SK-N-SH (cell line): ENCODE measurements around the gene PRKAA2. TPM values are rescaled to one million over a fixed set of nuclear protein-coding genes. Genes with fewer than 3 reads are reported as not detected.

Experiments used
- CTCF ChIA-PET: fragments of 300-600, 350-600 bp; formaldehyde crosslinking; extraction: SDS; loops from one replicate; lab custom pipeline; 2021; lab: Yijun Ruan, JAX
- POLR2A ChIA-PET: fragments of 350-600 bp; sonication (Branson Sonifier 250); formaldehyde crosslinking; extraction: SDS; loops from one replicate; lab custom pipeline; 2020; ENCODE audit warnings: antibody characterized with exemption, inconsistent platforms; lab: Yijun Ruan, JAX
- DNase-seq: peaks from one replicate; pipeline ENCODE4 v3.0.0; 2012
- H2AFZ ChIP-seq: fragments of 200-600 bp; sonication (generic); 2 replicates; pipeline ENCODE4 v1.8.1; 2016; ENCODE audit warnings: antibody characterized with exemption, mild to moderate bottlenecking, low read depth
- H3F3A ChIP-seq: fragments of 200-600 bp; sonication (generic); replicated peaks from 2 replicates; pipeline ENCODE3; 2016; ENCODE audit warnings: antibody characterized with exemption, mild to moderate bottlenecking; ENCODE audit not compliant: insufficient read depth
- H3K27ac ChIP-seq, 2 experiments: fragments of 200-500 bp in 1 of 2; fragments of 200-600 bp in 1 of 2; sonication (Bioruptor generic) in 1 of 2; sonication (generic), shearing (Covaris generic) in 1 of 2; 2 replicates each; pipeline versions ENCODE4 v1.5.1 to v1.6.1; 2014 to 2016; ENCODE audit warnings: low read depth in 2 of 2, inconsistent platforms in 1 of 2, low read length in 1 of 2, mild to moderate bottlenecking in 1 of 2, mixed read lengths in 1 of 2
- H3K27me3 ChIP-seq: fragments of 200-600 bp; sonication (generic), shearing (Covaris generic); 2 replicates; pipeline ENCODE4 v1.6.1; 2016; ENCODE audit warnings: mixed run types; ENCODE audit not compliant: insufficient read depth
- H3K36me3 ChIP-seq, 2 experiments: fragments of 200-500 bp in 1 of 2; fragments of 200-600 bp in 1 of 2; sonication (Bioruptor generic) in 1 of 2; sonication (generic) in 1 of 2; replicated peaks in 1 of 2; 2 replicates each; pipeline versions ENCODE3 to v1.5.1; 2014 to 2016; ENCODE audit warnings: low read length in 1 of 2, mild to moderate bottlenecking in 1 of 2; ENCODE audit not compliant: insufficient read depth in 2 of 2, control insufficient read depth in 1 of 2
- H3K4me1 ChIP-seq, 2 experiments: fragments of 200-500 bp in 1 of 2; fragments of 200-600 bp in 1 of 2; sonication (Bioruptor generic) in 1 of 2; sonication (generic), shearing (Covaris generic) in 1 of 2; 2 replicates each; pipeline versions ENCODE4 v1.5.1 to v1.6.1; 2014 to 2016; ENCODE audit warnings: low read depth in 1 of 2, low read length in 1 of 2, mixed run types in 1 of 2; ENCODE audit not compliant: insufficient read depth in 2 of 2, control insufficient read depth in 1 of 2
- H3K4me2 ChIP-seq: fragments of 200-600 bp; sonication (generic), shearing (Covaris generic); 2 replicates; pipeline ENCODE4 v1.6.1; 2017; ENCODE audit warnings: mixed run types
- H3K4me3 ChIP-seq, 2 experiments: fragments of 200-500 bp in 1 of 2; fragments of 200-600 bp in 1 of 2; sonication (Bioruptor generic) in 1 of 2; sonication (generic), shearing (Covaris generic) in 1 of 2; 2 replicates each; pipeline versions ENCODE4 v1.5.1 to v1.8.1; 2014 to 2016; ENCODE audit warnings: low read depth in 2 of 2, inconsistent platforms in 1 of 2, low read length in 1 of 2, mild to moderate bottlenecking in 1 of 2, mixed read lengths in 1 of 2, moderate library complexity in 1 of 2
- H3K79me2 ChIP-seq: fragments of 200-600 bp; sonication (generic); 2 replicates; pipeline ENCODE4 v1.8.1; 2017; ENCODE audit warnings: mild to moderate bottlenecking; ENCODE audit not compliant: insufficient read depth
- H3K9ac ChIP-seq: fragments of 200-600 bp; sonication (generic); 2 replicates; pipeline ENCODE4 v1.6.1; 2017; ENCODE audit warnings: mixed run types
- H3K9me2 ChIP-seq: fragments of 200-600 bp; sonication (generic); 2 replicates; pipeline ENCODE4 v1.6.1; 2017; ENCODE audit warnings: mixed run types
- H3K9me3 ChIP-seq: fragments of 200-600 bp; sonication (generic); 2 replicates; pipeline ENCODE4 v1.6.1; 2017; ENCODE audit warnings: mixed run types, mild to moderate bottlenecking, moderate library complexity
- H4K20me1 ChIP-seq: fragments of 200-600 bp; sonication (generic); 2 replicates; pipeline ENCODE4 v1.6.1; 2017; ENCODE audit warnings: mild to moderate bottlenecking, mixed run types; ENCODE audit not compliant: insufficient read depth
- CHD2 ChIP-seq: fragments of 150-350 bp; IDR thresholded peaks from 2 replicates; pipeline ENCODE4 v1.6.1; 2018; ENCODE audit warnings: low read length; ENCODE audit not compliant: partially characterized antibody
- MEF2A ChIP-seq: IDR thresholded peaks from 2 replicates; pipeline ENCODE4 v1.4.0; 2012; ENCODE audit warnings: low read depth, borderline replicate concordance
- MXI1 ChIP-seq: IDR thresholded peaks from 2 replicates; pipeline ENCODE4 v1.6.1; 2012; ENCODE audit warnings: mild to moderate bottlenecking, low read depth, low read length, improper control_type of control experiment
- NFIC ChIP-seq: IDR thresholded peaks from 2 replicates; pipeline ENCODE4 v1.4.0; 2012; ENCODE audit warnings: borderline replicate concordance
- NRF1 ChIP-seq: IDR thresholded peaks from 2 replicates; pipeline ENCODE4 v1.6.1; 2012; ENCODE audit warnings: low read depth, mild to moderate bottlenecking, low read length
- PBX3 ChIP-seq: IDR thresholded peaks from 2 replicates; pipeline ENCODE4; 2012
- POLR2AphosphoS5 ChIP-seq: IDR thresholded peaks from 2 replicates; pipeline ENCODE4 v1.6.1; 2012; ENCODE audit warnings: low read depth, low read length
- RAD21 ChIP-seq: IDR thresholded peaks from 2 replicates; pipeline ENCODE4 v1.6.1; 2012; ENCODE audit warnings: mild to moderate bottlenecking, low read length
- RCOR1 ChIP-seq: fragments of 150-350 bp; IDR thresholded peaks from 2 replicates; pipeline ENCODE4 v1.6.1; 2017; ENCODE audit warnings: antibody characterized with exemption, low read length
- RFX5 ChIP-seq: IDR thresholded peaks from 2 replicates; pipeline ENCODE4 v1.6.1; 2012; ENCODE audit warnings: mild to moderate bottlenecking, improper control_type of control experiment, low read length
- SIN3A ChIP-seq: IDR thresholded peaks from 2 replicates; pipeline ENCODE4 v1.6.1; 2012; ENCODE audit warnings: low read depth, mild to moderate bottlenecking, low read length, moderate library complexity, borderline replicate concordance
- TAF1 ChIP-seq: IDR thresholded peaks from 2 replicates; pipeline ENCODE4 v1.6.1; 2012; ENCODE audit warnings: low read depth, mild to moderate bottlenecking, low read length, moderate library complexity, borderline replicate concordance
- TEAD4 ChIP-seq: IDR thresholded peaks from 2 replicates; pipeline ENCODE4 v1.4.0; 2012; ENCODE audit warnings: mild to moderate bottlenecking, borderline replicate concordance; ENCODE audit not compliant: insufficient read depth
- WGBS: methylation state at CpG from one replicate; pipeline ENCODE4 v1.1.6; 2017; ENCODE audit warnings: low lambda C conversion rate; 5-methylcytosine and 5-hydroxymethylcytosine counted together
- polyA plus RNA-seq, 3 experiments: library from polyadenylated mRNA; depleted of rRNA; stranded (reverse); fragments of >200 nt; gene quantifications; 2 replicates each; pipeline ENCODE4 v1.2.3, GENCODE V29; 2012
- small RNA-seq, 7 experiments: library from RNA; depleted of rRNA; stranded (forward); fragments of <200 nt; gene quantifications; one replicate each; pipeline ENCODE3, GENCODE V24; 2012

PRKAA2 gene
- polyA plus RNA-seq, 1 of the 3 experiments (the other 2 are of a cell fraction): 1.5 TPM

DNA sequence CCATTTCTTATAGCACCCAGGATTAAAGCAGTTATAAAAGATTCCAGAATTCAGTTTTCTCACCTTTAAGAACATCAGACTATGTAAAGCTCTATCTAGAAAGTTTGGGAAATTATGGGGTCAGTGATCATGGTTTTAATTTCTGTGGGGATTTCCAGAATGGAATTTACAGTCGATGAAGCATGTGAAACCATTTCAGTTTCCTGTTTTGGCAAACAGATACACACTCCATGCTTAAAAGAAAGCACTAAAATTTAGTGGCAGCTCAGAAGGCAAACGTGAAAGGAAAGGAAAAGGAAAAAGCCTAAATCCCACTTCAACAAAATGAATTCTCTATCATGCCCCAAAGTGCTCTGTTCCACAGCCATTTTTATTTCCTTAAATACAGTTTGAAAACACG, 113.7 kb downstream of the PRKAA2 start:
- Histone ChIP-seq H3K9me2 (no peaks in the 10 kb centered on the region), H3K4me1 (no peaks in the 10 kb centered on the region; a peak in 1 of 4 replicates), H3K9ac (no peak overlapping the region), H3K27ac (peak overlapping the region in 1 of 2 experiments; percentile 53; a peak in 1 of 4 replicates), H3K4me3 (no peak overlapping the region), H4K20me1 (no peaks in the 10 kb centered on the region), H3K9me3 (no peaks in the 10 kb centered on the region), H3K36me3 (no peaks in the 10 kb centered on the region), H2AFZ (no peak overlapping the region), H3K79me2 (no peaks in the 10 kb centered on the region), H3K27me3 (no peaks in the 10 kb centered on the region), H3K4me2 (no peak overlapping the region), H3F3A (no peaks in the 10 kb centered on the region)
- TF ChIP-seq TEAD4 (no peak), MEF2A (no peak), RCOR1 (no peak), RAD21 (no peak), POLR2AphosphoS5 (no peak), NFIC (no peak), TAF1 (no peak), NRF1 (no peak), MXI1 (no peak), RFX5 (no peak), CHD2 (no peak), SIN3A (no peak), PBX3 (no peak)
- CTCF ChIA-PET: interaction anchor here (1.5 kb wide), 1 partner anchor 62 kb away, joined by 7 read pairs; no protein-coding TSS in a partner anchor
- WGBS: 33% methylated on average over 3 of the region's 3 CpGs
- no peak for DNase-seq
- POLR2A ChIA-PET: no interaction called here

Small RNA genes within 50 kb of the gene (small RNA-seq; reads per million reads assigned to genes)
- gene AC099789.1: 0 reads per million in 7 experiments

Other genes with a start within 250 kb of the PRKAA2 start
- 32.2 and 38.1 TPM in 2 replicates for gene PLPP3, start 65.8 kb upstream of the PRKAA2 start, polyA plus RNA-seq (2012; rRNA removed)
- not detected in 2 replicates for gene FYB2, start 174.1 kb downstream of the PRKAA2 start, polyA plus RNA-seq (2012; rRNA removed)
- not detected in 2 replicates for gene C8A, start 209.5 kb downstream of the PRKAA2 start, polyA plus RNA-seq (2012; rRNA removed)